ENCODE data around the gene BARHL2.

DNA sequence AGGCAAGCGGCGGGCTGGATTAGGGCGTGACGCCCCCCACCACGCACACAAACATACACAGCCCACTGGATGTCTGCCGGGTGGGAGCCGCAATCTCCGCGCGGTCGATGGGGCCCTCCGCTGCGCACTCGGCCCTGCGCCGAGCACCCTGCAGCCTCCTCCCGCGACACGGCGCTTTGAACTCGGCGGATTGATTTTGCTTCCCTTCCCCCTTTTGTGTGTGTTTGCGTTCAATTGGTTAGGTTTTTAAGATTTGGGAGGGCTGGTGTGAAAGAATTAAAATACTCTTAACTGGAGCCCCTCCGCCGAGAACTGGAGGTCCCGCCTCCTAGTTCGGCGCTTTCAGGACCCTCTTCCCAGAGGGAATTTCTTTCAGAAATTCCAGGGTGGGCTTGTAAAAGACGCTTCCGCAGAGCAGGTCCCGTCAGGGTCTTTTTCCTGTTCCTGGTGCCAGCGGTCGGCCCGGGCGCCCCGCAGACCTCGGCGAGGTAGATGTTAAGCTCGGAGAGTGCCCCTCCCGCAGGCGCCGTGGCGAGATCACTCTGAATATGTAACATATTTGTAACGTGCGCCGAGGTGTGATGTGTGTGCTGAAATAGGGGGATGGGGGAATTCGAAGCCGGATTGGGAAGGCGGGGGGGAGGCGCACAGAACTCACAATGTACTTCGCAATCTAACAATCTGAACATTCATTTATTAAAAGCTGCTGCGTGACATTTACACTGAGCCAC lies 8.0 kb upstream of the BARHL2 start:
- TF ChIP-seq, protein P1, sequence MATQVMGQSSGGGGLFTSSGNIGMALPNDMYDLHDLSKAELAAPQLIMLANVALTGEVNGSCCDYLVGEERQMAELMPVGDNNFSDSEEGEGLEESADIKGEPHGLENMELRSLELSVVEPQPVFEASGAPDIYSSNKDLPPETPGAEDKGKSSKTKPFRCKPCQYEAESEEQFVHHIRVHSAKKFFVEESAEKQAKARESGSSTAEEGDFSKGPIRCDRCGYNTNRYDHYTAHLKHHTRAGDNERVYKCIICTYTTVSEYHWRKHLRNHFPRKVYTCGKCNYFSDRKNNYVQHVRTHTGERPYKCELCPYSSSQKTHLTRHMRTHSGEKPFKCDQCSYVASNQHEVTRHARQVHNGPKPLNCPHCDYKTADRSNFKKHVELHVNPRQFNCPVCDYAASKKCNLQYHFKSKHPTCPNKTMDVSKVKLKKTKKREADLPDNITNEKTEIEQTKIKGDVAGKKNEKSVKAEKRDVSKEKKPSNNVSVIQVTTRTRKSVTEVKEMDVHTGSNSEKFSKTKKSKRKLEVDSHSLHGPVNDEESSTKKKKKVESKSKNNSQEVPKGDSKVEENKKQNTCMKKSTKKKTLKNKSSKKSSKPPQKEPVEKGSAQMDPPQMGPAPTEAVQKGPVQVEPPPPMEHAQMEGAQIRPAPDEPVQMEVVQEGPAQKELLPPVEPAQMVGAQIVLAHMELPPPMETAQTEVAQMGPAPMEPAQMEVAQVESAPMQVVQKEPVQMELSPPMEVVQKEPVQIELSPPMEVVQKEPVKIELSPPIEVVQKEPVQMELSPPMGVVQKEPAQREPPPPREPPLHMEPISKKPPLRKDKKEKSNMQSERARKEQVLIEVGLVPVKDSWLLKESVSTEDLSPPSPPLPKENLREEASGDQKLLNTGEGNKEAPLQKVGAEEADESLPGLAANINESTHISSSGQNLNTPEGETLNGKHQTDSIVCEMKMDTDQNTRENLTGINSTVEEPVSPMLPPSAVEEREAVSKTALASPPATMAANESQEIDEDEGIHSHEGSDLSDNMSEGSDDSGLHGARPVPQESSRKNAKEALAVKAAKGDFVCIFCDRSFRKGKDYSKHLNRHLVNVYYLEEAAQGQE (IDR thresholded peaks at IDR 0.05; ENCODE audit: low read depth), result no peak
- TF ChIP-seq, protein P2, sequence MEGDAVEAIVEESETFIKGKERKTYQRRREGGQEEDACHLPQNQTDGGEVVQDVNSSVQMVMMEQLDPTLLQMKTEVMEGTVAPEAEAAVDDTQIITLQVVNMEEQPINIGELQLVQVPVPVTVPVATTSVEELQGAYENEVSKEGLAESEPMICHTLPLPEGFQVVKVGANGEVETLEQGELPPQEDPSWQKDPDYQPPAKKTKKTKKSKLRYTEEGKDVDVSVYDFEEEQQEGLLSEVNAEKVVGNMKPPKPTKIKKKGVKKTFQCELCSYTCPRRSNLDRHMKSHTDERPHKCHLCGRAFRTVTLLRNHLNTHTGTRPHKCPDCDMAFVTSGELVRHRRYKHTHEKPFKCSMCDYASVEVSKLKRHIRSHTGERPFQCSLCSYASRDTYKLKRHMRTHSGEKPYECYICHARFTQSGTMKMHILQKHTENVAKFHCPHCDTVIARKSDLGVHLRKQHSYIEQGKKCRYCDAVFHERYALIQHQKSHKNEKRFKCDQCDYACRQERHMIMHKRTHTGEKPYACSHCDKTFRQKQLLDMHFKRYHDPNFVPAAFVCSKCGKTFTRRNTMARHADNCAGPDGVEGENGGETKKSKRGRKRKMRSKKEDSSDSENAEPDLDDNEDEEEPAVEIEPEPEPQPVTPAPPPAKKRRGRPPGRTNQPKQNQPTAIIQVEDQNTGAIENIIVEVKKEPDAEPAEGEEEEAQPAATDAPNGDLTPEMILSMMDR (IDR thresholded peaks at IDR 0.05 in 2 of 3, conservative IDR thresholded peaks at IDR 0.05 in 1 of 3; ENCODE audit: borderline replicate concordance in 1 of 3, insufficient read depth in 1 of 3, low read depth in 2 of 3, low read length in 2 of 3), result no peak
- TF ChIP-seq, protein P3, sequence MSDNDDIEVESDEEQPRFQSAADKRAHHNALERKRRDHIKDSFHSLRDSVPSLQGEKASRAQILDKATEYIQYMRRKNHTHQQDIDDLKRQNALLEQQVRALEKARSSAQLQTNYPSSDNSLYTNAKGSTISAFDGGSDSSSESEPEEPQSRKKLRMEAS (IDR thresholded peaks at IDR 0.05), result no peak
- no peak for TF ChIP-seq POLR2A (IDR thresholded peaks at IDR 0.05; ENCODE audit: borderline replicate concordance, extremely low read depth, insufficient read depth, insufficient read length)
- TF ChIP-seq POLR2AphosphoS5 (IDR thresholded peaks at IDR 0.05; ENCODE audit: low read depth, low read length), result no peak
- TF ChIP-seq, protein P4, sequence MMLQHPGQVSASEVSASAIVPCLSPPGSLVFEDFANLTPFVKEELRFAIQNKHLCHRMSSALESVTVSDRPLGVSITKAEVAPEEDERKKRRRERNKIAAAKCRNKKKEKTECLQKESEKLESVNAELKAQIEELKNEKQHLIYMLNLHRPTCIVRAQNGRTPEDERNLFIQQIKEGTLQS (IDR thresholded peaks at IDR 0.05), result no peak
- TF ChIP-seq ZNF274 (IDR thresholded peaks at IDR 0.05; ENCODE audit: low read depth, low read length), result no peak
- no peak for TF ChIP-seq JUND (IDR thresholded peaks at IDR 0.05)
- no peak for TF ChIP-seq ZFX (IDR thresholded peaks at IDR 0.05)
